Fibroblast of mammary gland (primary cell): Measurements from ENCODE around the gene FAM124A.

ENCODE experiments used
- DNase-seq: peaks from one replicate; pipeline ENCODE4 v3.0.0-alpha.2; 2010; ENCODE audit warnings: low read depth
- H3K4me3 ChIP-seq: 2 replicates; pipeline ENCODE4 v1.5.1; 2011; ENCODE audit warnings: low read depth, mild to moderate bottlenecking, low read length, moderate library complexity; ENCODE audit not compliant: control insufficient read depth
- CTCF ChIP-seq: conservative IDR thresholded peaks from 2 replicates; pipeline ENCODE4 v1.5.1; 2011; ENCODE audit warnings: low read depth, low read length, inconsistent platforms; ENCODE audit not compliant: control insufficient read depth, insufficient read depth

Gene FAM124A

GRCh38 chr13:51270623-51271415, 48.6 kb downstream of the FAM124A start:
- no peak overlapping the region for H3K4me3 ChIP-seq
- DNase-seq = no peak
- TF ChIP-seq CTCF = no peak

DNA sequence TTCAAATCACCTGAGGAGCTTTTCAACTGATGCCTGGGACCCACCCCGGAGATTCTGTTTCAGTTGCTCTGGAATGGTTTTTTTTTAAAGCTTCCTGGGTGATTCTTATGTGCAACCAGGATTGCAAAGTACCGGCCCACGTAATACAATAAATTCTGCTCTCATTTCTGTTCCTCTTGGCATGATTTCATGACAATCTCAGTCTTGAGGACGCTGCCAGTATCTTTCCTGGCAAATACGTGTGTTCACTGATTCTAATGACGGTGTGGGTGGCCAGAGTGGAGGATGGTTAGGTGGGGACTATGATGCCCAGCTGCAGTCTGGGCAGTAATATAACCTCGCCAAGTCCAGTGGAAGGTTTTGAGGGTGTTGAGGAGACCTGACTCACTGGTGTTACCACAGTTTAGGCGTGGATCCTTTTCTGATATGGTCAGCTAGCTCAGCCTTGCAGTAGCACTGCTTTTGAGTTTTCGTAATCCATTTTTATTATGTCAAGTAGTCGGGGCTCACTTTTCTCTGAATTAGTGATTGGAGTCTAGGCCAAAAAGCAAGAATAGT, 49.4 kb downstream of the FAM124A start:
- no peak overlapping the region for H3K4me3 ChIP-seq
- no peak for TF ChIP-seq CTCF
- peak; percentile 69 for DNase-seq

GRCh38 chr13:51275101-51275500, 52.9 kb downstream of the FAM124A start:
- no peak for DNase-seq
- no peak overlapping the region for H3K4me3 ChIP-seq
- TF ChIP-seq CTCF = no peak

DNA sequence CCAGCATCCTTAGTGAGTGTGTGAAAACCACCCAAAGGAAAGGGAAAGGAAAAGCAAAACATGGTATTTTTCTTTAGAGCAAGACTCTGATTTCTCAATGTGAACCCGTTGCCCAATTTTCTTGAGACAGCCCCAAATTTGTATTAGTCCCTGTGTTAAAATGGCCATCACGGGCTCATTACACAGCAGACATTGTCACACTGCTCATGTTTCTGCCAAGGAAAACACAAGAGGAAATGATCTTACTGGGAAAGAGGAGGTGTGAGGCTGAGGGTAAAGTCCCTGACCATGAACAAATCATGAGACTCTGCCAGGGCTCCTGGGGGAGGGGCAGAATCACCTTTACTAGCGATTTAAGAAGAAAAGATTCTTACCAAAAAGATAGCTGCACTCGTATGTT, 54.4 kb downstream of the FAM124A start:
- TF ChIP-seq CTCF = no peak
- peak; percentile 7 for DNase-seq

DNA sequence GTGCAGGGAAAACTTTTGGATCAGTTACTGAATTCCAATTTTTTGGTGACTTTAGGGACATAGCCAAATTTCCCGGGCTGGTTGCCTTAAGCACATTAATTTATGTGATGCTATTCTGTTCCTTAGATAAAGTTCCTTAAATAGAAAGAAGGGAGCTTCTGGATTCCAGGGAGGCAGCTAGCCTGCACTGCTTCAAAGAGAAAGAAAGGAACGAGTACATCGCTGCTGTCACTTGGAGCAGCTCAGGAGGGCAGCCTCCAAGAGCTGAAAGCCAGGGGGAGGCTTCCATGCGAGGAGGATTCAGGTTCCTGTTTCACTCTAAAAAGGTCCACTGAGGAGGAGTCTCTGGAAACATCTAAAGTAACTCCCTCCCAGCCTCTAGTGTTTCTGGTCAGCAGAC, 55.7 kb downstream of the FAM124A start:
- TF ChIP-seq CTCF = no peak
- no peak overlapping the region for H3K4me3 ChIP-seq
- DNase-seq = no peak

More for the DNA sequence above, 54.4 kb downstream of the FAM124A start:
- no peak overlapping the region for H3K4me3 ChIP-seq

GRCh38 chr13:51278426-51279130, 56.4 kb downstream of the FAM124A start:
- H3K4me3 ChIP-seq = no peak overlapping the region
- no peak for DNase-seq
- no peak for TF ChIP-seq CTCF
